Stimulated activated naive CD8-positive, alpha-beta T cell treated with anti-CD3 and anti-CD28 coated beads, Interleukin-15, Interleukin-2, amounts not matched to agents 100 U/mL and 50 U/mL, for 24 hours (primary cell): Measurements from ENCODE around the gene HUNK.
"Not testable (repeated sequence)": the region's sequence is repeated elsewhere in the genome, so short reads cannot be mapped to it uniquely, and the experiment has no call there.

ENCODE experiments used
- ATAC-seq: fragments of 150-1000 bp; cut with Tn5 transposase; one replicate; pipeline ENCODE4 v1.10.0; 2021
- DNase-seq: peaks from one replicate; pipeline ENCODE4 v3.0.0; 2021

Gene HUNK

DNA sequence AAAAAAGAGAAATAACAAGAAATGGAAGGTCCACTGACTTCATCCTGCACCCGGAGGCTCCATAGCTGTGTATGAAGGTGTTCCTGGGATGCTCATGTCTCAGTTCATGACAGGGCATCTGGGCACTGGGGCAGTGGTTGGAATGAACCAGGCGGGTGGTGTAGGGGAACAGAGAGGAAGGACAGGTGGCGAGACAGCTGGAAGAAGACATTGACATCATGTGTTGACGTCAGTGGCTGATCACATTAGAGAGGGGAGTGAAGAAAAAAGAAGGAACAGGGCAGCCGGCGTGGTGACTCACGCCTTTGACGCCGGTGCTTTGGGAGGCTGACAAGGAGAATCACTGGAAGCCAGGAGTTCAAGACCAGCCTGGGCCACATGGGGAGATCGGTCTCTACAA lies 50.1 kb downstream of the HUNK start:
- DNase-seq (no peak), ATAC-seq (no peak)

DNA sequence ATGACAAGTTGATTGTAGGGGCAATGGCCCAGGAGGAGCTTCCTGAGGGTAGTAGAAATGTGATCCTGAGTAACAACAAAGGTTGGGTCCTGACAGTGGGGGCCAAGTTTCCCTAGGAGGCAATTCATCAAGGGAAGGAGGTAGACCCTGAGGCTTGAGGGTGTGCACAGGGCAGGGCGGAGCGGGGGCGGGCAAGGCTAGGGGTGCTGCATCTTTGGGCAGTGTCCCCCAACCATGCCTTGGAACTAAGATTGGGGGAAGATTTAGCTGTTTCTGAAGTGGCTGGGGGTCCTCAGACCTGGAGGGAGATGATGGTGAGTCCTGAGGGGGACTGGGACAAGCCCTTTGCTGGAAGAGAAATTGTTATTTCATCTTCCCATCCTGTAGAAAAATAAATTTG lies 50.9 kb downstream of the HUNK start:
- DNase-seq (no peak), ATAC-seq (no peak)

DNA sequence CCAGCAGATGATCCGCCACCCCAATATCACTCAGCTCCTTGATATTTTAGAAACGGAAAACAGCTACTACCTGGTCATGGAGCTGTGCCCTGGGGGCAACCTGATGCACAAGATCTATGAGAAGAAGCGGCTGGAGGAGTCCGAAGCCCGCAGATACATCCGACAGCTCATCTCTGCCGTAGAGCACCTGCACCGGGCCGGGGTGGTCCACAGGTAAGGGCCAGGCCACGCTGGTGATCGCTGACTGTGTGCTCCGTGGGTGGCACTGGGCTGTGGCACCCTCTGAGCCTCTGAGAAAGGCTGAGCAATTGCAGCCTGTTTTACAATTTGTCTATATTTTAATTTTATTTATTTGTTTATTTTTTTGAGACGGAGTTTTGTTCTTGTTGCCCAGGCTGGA lies 51.7 kb downstream of the HUNK start:
- DNase-seq (no peak), ATAC-seq (no peak)

DNA sequence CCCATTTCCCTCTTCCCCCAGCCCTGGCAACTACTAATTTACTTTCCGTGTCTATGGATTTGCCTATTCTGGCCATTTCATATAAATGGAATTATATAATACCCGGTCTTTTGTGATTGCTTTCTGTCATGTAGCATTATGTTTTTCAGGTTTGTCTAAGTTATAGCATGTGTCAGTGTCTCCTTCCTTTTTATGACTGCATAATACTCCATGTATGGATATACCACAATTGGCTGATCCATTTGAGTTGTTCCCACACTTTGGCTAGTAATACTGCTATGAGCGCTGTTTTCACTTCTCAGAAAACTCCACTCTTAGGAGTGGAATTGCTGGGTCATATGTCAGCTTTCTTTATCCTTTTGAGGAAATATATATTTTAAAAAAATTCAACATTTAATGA lies 53.7 kb downstream of the HUNK start:
- DNase-seq (no peak), ATAC-seq (no peak)

DNA sequence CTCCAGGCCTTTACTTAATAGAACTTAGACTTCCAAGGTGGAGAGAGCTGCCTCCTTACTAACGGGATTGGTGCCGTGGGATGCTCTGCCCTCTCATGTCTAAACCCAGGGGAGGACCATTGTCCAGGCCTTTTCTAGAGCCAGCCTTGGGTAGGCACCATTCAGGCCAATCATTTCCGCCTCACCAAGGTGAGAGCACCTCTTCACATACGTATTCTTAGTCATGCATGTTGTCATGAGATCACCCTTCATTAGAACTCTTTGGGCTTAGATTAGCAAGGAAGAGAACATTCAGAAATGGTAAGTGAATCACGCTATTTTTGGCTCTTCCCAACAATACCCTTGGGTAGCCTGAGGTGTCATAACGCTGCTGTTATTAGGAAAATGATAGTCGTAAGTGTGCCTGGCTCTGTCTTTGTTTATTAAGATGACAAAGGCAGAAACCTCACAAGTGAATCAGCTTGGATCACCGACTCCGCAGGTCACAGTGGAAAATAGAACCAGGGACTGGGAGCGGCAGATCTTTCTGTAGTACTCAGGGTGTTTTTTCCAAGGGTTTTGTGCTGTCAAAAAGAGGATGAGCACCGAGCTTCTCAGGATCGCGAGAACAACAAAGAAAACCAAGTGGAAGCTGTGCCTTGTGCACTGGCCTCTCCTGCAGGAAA lies 55.0 kb downstream of the HUNK start:
- no peak for DNase-seq
- no peak for ATAC-seq

DNA sequence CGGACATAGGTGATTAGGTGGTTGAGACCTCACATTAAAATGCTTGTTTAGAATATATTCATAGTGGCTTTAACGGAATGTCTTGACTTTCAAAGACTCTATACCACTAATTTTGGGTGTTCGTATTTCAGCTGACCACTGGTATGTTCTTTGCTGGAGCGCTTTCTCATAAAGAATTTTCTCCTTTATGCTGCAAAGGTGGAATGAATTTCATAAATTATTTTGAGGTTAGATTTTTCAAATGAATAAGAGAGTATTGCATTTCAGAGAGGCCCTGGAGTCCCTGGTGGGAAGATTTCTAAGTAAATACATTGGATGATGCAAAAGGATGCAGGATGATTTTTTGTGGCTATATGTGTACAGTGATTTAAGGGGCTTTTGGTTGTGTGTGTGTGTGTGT lies 55.8 kb downstream of the HUNK start:
- no peak for DNase-seq
- no peak for ATAC-seq

- ATAC-seq = no peak
- DNase-seq = no peak
Measured at GRCh38 chr21:31929548-31929947, 56.7 kb downstream of the HUNK start.

DNA sequence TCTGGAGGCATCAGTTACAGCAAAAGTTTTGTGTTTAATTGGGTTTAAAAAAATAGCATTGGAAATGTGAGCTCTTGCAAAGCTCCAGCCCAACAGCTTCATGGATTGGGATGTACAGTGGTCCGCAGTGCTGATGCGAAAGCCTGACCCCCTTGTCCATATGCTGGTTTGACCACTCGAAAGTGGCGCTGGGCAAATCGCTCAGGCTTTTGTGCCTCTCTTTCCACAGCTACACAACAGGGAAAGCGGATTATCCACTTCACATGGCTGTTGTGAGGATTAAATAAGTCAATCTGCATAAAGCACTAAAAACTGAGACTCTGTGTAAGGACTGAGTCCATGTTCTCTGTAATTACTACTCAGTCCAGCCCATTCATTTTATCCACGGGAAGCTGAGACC lies 57.2 kb downstream of the HUNK start:
- no peak for DNase-seq
- no peak for ATAC-seq

DNA sequence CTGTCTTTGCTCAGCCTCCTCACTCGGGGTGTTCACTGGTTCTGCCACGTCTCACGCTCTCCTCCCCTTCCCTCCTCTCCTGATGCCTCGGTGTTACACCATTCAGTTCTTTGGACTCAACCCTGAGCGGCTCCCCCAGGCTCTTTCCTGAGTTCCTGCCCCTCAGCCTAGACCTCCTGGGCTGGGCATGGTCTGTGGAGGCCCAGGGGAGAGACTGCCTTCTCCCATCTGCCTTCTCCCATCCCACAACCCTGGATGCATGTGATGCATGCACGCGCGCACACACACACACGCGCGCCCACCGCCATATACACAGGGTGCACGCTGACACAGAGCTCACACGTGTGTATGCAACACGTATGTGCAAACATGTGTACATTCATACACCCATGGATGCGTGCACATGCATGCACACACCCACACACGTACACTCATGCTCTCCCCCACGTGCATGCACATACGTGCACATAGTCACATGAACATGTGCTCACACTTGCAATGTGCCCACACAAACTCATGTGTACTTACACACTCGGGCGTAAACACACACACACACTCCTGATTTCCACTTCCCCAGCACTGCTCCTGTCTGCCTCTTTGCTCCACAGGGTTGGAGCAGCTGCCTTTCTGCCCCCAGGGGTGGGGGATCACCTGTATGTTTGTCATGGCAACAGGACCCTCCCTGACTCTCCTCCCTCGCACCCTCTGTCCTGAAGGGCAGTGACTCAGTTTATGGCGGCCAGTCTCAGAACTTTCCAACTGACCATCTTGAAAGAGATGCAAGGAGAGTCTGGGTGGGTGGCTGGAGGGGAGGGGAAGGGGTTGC lies 59.0 kb downstream of the HUNK start:
- no peak for ATAC-seq
- no peak for DNase-seq

GRCh38 chr21:31932470-31932764 lies 59.6 kb downstream of the HUNK start:
- DNase-seq = no peak

DNA sequence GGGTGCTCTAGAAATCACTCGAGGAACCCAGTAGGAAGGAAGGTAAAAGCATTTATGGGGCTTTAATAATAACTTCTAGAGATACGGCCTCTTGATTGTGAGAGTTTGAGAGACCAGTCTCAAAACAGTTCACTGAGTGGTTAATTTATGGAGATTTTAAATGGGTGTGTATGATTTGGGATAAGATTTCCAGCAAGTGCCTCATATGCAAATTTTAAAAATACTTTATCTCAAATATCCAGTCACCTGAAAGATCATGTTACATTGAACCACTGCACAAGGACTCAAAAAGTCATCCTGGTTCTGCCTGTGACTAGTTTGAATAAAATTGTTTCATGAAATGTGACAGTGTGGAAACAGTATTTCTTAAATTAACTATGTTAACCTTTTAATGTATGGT lies 64.5 kb downstream of the HUNK start:
- ATAC-seq = no peak
- DNase-seq = no peak

More at GRCh38 chr21:31932470-31932764, 59.6 kb downstream of the HUNK start:
- ATAC-seq = no peak

DNA sequence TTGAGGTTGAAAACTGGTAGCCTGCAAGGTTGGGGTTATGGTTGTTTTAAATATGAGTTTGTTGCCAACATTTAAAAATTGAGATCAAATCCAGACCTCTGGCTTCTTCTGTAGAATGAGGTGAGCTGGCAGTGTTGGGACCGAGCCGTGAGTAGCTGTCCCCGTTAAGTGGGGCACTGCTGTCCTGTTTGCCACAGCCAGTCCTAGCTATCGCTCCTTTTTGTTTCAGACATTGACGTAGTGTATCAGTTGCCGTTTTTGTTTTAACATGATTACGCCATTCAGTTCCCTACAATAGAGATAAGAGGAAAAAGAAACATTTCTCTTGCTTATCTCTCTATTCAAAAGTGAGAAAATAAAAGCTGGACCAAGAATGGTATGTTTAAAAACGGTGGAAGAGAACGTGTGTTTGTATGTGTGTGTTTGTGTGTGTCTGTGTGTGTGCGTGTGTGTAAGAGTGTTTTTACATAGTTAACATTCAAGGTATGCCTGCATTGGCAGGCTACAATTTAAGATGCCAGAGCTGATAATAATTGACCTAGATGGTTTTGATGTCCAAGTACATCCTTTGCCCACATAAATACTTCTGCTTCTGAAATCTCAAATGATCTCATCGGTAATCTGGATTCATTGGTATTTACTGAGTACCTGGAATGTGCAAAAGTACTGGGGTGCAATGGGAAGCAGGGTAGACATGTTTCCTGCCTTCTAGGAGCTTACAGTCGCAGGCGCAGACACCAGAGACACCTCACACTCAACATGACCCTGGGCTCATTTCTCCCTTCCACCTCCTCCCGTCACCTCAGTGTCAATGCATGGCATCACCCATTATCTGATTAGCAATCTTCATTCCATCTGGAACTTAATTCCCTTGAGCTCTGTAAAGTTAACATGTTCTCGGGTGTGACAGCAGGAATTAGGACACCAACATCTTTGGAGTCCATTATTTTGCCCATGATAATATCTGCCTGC lies 65.8 kb downstream of the HUNK start:
- ATAC-seq (no peak), DNase-seq (no peak)

- ATAC-seq (no peak), DNase-seq (no peak)
Measured at GRCh38 chr21:31941694-31942093, 68.9 kb downstream of the HUNK start.

DNA sequence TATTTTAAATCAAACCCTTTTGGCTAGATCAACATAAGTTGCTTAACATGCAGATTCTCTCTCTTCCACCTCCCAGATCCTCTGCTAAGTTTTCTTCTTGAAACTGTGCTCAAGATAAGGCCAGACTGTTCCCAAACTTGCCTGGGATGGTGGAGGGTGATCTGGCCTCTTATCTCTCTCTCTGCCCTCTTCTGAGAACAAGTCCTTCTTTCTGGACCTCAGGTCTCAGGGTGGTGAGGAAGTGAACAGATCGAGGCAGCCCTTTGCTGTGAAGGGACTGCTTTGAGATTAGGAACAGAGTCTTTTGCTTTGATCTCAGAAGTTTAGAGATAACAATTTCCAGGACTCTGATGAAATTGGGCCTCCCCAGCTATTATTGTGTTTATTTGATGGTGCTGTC lies 70.7 kb downstream of the HUNK start:
- DNase-seq (no peak), ATAC-seq (no peak)

- ATAC-seq = no peak
- no peak for DNase-seq
Measured at GRCh38 chr21:31945141-31945540, 72.3 kb downstream of the HUNK start.

DNA sequence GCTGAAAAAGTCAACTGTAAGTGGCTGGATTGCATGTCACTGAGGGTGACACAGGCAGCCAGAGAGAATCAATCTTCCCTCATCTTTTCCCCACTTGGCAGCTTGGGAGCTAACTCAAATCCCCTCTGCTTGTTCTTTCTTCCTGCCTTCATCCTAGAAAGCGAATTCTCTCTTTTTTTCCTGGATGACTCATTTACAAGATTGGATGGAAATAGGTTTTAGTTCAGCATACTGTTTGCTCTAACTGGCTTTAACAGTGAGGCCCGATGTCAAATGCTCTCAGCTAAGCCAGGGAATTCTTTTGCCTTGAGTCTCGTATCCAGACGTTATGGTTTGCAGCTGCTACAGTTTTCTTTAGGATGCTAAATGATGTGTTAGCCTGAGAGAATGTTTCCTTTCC lies 72.7 kb downstream of the HUNK start:
- no peak for ATAC-seq
- no peak for DNase-seq

DNA sequence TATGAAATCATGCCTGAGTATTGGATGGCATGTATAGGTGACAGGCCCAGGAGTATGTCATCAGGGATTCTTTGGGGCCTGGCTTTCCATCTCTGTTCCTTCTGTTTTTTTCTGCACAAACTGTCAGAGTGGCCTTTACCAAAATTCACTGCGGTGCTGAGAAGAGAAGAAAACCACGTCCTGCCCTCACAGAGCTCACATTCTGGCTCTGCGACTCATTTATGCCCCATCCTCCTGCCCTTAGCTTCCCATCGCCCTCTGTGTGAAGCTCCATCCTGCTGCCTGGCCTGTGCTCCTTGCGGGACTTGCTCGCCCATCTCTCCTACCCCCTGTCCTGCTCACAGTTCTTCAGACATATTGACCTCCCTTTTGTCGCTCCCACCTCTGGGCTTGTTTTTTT lies 73.4 kb downstream of the HUNK start:
- ATAC-seq (no peak), DNase-seq (no peak)

- not testable (repeated sequence) for ATAC-seq, DNase-seq
Measured at GRCh38 chr21:31946876-31947550, 74.2 kb downstream of the HUNK start.

GRCh38 chr21:31948676-31949075 lies 75.9 kb downstream of the HUNK start:
- ATAC-seq (no peak), DNase-seq (no peak)

- ATAC-seq (no peak), DNase-seq (no peak)
Measured at GRCh38 chr21:31952828-31953227, 80.0 kb downstream of the HUNK start.

DNA sequence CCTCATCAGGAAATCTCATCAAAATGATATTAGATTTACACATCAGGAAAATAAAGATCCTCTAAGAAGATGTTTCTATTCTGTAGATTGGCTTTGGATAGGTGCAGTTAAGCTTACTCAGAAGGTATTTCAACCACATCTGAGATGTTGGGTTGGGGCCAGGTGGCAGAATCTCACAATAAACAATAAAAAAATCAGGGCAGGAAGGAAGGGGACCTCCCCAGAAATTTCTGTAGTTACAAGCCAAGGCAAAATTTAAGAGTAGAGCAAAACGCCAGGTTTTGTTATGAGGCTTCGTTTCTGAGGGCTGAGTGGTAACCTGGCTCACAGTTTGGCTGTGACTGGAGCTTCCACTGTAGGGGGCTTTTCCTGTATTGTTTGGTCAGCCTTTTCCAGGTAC lies 84.8 kb downstream of the HUNK start:
- DNase-seq (no peak), ATAC-seq (no peak)

GRCh38 chr21:31959881-31960280 lies 87.1 kb downstream of the HUNK start:
- ATAC-seq (no peak), DNase-seq (no peak)
